Measurements from ENCODE around the gene TMEM91.

- no peak for TF ChIP-seq CTCF (IDR thresholded peaks at IDR 0.05; ENCODE audit: extremely low read depth in 1 of 2, insufficient read depth in 1 of 2, low read depth in 1 of 2, low read length in 2 of 2)
- TF ChIP-seq POLR2A (IDR thresholded peaks at IDR 0.05; ENCODE audit: low read depth, low read length): no peak
- no peak for TF ChIP-seq POLR2AphosphoS5 (IDR thresholded peaks at IDR 0.05; ENCODE audit: insufficient read depth, low read depth, low read length)
- no peak for TF ChIP-seq EZH2 (IDR thresholded peaks at IDR 0.05; ENCODE audit: borderline replicate concordance, low read depth, low read length, severe bottlenecking)
Measured at GRCh38 chr19:41433171-41433570, 56.8 kb downstream of the TMEM91 start.
